AG09309 (cell line): ENCODE results near the gene PRRX1.

Source experiments
- DNase-seq: peaks from one replicate; pipeline ENCODE4 v3.0.0-alpha.2; 2010; ENCODE audit warnings: low read depth
- H3K4me3 ChIP-seq: 2 replicates; pipeline ENCODE4 v1.5.1; 2011; ENCODE audit warnings: mild to moderate bottlenecking, low read depth, low read length, moderate library complexity; ENCODE audit not compliant: control insufficient read depth
- CTCF ChIP-seq: IDR thresholded peaks from 2 replicates; pipeline ENCODE4 v1.5.1; 2011; ENCODE audit warnings: mild to moderate bottlenecking, low read depth, low read length, inconsistent platforms; ENCODE audit not compliant: insufficient read depth, control insufficient read depth; ENCODE audit errors: missing control alignments

Gene PRRX1

GRCh38 chr1:170624146-170624545, 39.8 kb upstream of the PRRX1 start:
- TF ChIP-seq CTCF: no peak
- H3K4me3 ChIP-seq: no peak overlapping the region
- DNase-seq: no peak

DNA sequence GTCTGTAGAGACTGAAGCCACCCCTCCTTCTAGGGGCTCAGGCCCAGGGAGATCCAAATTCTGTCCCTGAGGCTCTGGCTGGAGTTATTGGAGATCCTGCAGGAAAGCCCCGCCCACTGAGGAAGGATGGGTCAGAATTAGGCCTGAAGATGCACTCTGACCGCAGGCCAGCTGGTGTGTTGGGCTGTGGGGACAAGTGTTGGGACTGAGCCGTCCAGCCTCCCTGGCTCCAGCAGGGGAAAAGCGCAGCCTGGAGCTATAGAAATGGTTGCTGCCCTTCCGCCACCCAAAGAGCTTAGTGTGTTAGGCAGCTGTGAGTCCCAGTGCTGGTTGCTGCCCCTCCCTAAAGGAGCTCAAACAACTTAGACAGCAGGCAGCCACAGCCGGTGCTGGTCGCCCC, 33.0 kb upstream of the PRRX1 start:
- DNase-seq: no peak
- no peak for TF ChIP-seq CTCF
- no peak overlapping the region for H3K4me3 ChIP-seq

- peak; percentile 78 for DNase-seq
- TF ChIP-seq CTCF: no peak
- H3K4me3 ChIP-seq: no peak overlapping the region
Observed at GRCh38 chr1:170634293-170634692, 29.6 kb upstream of the PRRX1 start.

DNA sequence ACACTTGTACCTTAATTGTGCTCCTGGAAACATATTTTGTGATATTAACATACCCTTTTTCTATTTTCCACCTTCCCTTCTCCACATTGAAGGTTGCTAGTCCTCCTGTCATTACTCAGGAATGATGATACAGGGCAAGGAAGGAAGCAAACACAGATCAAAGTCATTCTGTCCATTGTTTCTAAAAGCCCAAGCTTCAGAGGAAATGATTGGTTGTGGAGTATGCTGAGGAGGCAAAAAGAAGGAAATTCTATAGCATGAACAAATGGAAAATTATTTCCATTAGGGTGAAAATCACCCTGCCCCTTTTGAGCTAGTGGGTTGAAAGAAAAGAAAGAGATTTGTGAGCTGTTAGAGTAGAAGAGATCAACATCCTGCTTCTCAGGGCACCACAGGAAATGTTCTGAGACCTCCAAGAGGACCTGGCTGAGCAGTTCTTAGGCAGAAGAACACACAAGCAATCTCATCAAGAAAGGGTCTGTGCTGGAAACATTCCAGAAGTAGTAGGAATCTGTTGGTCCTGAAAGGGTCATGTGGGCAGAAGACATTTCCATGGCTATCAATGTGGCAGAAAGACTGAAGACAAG, 29.0 kb upstream of the PRRX1 start:
- no peak overlapping the region for H3K4me3 ChIP-seq
- TF ChIP-seq CTCF: no peak
- no peak for DNase-seq

DNA sequence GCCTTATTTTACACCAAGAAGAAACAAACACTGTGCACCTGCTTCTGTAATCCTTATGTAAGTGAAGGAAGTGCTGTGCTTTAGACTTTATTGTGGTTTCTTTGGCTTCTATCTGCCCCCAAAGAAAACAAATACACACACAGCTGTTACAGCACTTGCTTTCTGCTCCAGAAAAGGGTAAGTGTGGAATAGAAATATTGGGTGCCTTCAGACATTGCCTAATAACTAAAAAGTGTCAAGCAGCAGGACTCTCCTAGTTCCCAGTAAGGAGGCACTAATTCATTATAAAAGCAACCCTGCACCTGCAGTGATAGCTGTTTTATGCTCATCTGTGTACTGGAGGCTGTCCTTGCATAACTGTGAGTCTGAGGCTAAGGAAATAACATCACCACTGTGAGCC, 23.4 kb upstream of the PRRX1 start:
- DNase-seq: no peak
- no peak for TF ChIP-seq CTCF
- no peak overlapping the region for H3K4me3 ChIP-seq

DNA sequence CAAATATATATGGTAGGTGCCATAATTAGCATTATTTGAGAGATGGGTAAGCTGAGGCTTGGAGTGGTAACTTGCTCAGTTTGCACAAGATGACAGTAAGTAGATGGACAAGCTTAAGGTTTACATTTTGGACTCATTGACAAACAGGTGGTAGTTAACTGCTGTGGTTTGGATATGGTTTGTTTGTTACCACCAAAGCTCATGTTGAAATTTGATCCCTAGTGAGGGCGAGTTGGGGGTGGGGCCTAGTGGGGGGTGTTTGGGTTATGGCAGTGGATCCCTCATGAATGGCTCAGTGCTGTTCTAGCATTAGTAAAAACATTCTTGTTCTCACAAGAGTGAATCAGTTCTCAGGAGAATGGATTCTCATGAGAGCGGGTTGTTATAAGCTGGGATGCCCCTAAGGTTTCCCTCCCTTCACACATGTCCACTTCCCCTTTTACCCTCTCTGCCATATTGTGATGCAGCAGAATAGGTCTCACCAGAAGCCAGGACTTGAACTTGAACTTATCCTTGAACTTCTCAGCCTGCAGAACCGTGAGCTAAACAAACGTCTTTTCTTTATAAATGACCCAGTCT, 6.6 kb upstream of the PRRX1 start:
- no peak overlapping the region for H3K4me3 ChIP-seq
- no peak for DNase-seq
- no peak for TF ChIP-seq CTCF
